Astrocyte (in vitro differentiated cells and primary cell): ENCODE data around the gene TCAF1. TPM values are rescaled to one million over a fixed set of nuclear protein-coding genes. Genes with fewer than 3 reads are reported as not detected.

Source experiments
- DNase-seq: peaks from one replicate; pipeline ENCODE4 v3.0.0-alpha.2; 2010; ENCODE audit warnings: low read depth
- FAIRE-seq: peaks from 2 replicates; lab custom pipeline; 2011; peaks lifted over from hg19 to GRCh38; lab: Jason Lieb, UNC
- H2AFZ ChIP-seq: 2 replicates; pipeline ENCODE4 v1.6.0; 2012; ENCODE audit warnings: low read depth, low read length, inconsistent platforms
- H3K27ac ChIP-seq: 2 replicates; pipeline ENCODE4 v1.5.1; 2011; ENCODE audit warnings: low read depth, low read length, inconsistent platforms
- H3K27me3 ChIP-seq: 2 replicates; pipeline ENCODE4 v1.6.0; 2011; ENCODE audit warnings: low read length, inconsistent platforms; ENCODE audit not compliant: insufficient read depth
- H3K36me3 ChIP-seq: 2 replicates; pipeline ENCODE4 v1.5.1; 2011; ENCODE audit warnings: low read length, inconsistent platforms; ENCODE audit not compliant: insufficient read depth
- H3K4me1 ChIP-seq: 2 replicates; pipeline ENCODE4 v1.5.1; 2011; ENCODE audit warnings: low read length, inconsistent platforms; ENCODE audit not compliant: insufficient read depth
- H3K4me2 ChIP-seq: 2 replicates; pipeline ENCODE4 v1.6.0; 2012; ENCODE audit warnings: low read length, inconsistent platforms
- H3K4me3 ChIP-seq: 2 replicates; pipeline ENCODE4 v1.5.1; 2011; ENCODE audit warnings: low read depth, mild to moderate bottlenecking, low read length, inconsistent platforms; ENCODE audit not compliant: insufficient read depth
- H3K79me2 ChIP-seq: 2 replicates; pipeline ENCODE4 v1.6.0; 2012; ENCODE audit warnings: mild to moderate bottlenecking, low read length, inconsistent platforms; ENCODE audit not compliant: insufficient read depth
- H3K9ac ChIP-seq: 2 replicates; pipeline ENCODE4 v1.6.0; 2012; ENCODE audit warnings: mild to moderate bottlenecking, low read length, inconsistent platforms
- H3K9me3 ChIP-seq: 2 replicates; pipeline ENCODE4 v1.5.1; 2012; ENCODE audit warnings: low read depth, mild to moderate bottlenecking, low read length, inconsistent platforms; ENCODE audit not compliant: insufficient read depth
- H4K20me1 ChIP-seq: 2 replicates; pipeline ENCODE4 v1.6.0; 2012; ENCODE audit warnings: low read length, inconsistent platforms; ENCODE audit not compliant: insufficient read depth
- H3K27ac Mint-ChIP-seq: one replicate; pipeline ENCODE4 v1.8.0; 2021; ENCODE audit warnings: mild to moderate bottlenecking, mixed read lengths; ENCODE audit not compliant: unreplicated experiment
- H3K27me3 Mint-ChIP-seq: one replicate; pipeline ENCODE4 v1.8.0; 2021; ENCODE audit warnings: low read depth, mixed read lengths; ENCODE audit not compliant: unreplicated experiment
- H3K36me3 Mint-ChIP-seq: one replicate; pipeline ENCODE4 v1.8.0; 2021; ENCODE audit warnings: low read depth, mixed read lengths; ENCODE audit not compliant: unreplicated experiment
- H3K4me1 Mint-ChIP-seq: one replicate; pipeline ENCODE4 v1.8.0; 2021; ENCODE audit warnings: low read depth, mixed read lengths; ENCODE audit not compliant: unreplicated experiment
- H3K4me3 Mint-ChIP-seq: one replicate; pipeline ENCODE4 v1.8.0; 2021; ENCODE audit warnings: mild to moderate bottlenecking, moderate library complexity, mixed read lengths; ENCODE audit not compliant: unreplicated experiment
- H3K9me3 Mint-ChIP-seq: one replicate; pipeline ENCODE4 v1.8.0; 2021; ENCODE audit warnings: mild to moderate bottlenecking, mixed read lengths; ENCODE audit not compliant: unreplicated experiment
- CTCF ChIP-seq: IDR thresholded peaks from 2 replicates; pipeline ENCODE4 v1.5.1; 2011; ENCODE audit warnings: low read depth, mild to moderate bottlenecking, inconsistent platforms, low read length, moderate library complexity; ENCODE audit not compliant: insufficient read depth
- EZH2 ChIP-seq: IDR thresholded peaks from 2 replicates; pipeline ENCODE4 v1.6.1; 2012; ENCODE audit warnings: mild to moderate bottlenecking, low read length, inconsistent platforms; ENCODE audit not compliant: insufficient read depth
- total RNA-seq: library from RNA; stranded (reverse); gene quantifications from 2 replicates; pipeline ENCODE4 v1.2.1, GENCODE V29; 2021

Gene TCAF1
- total RNA-seq, 1 donor from 2014 or later = 90.8 TPM

GRCh38 chr7:143914938-143915652 is 13.1 kb upstream of the TCAF1 start:
- Histone ChIP-seq H3K27me3 (no peaks in the 10 kb centered on the region), H3K9me3 (no peaks in the 10 kb centered on the region), H3K4me1 (no peaks in the 10 kb centered on the region), H3K4me2 (no peak overlapping the region), H4K20me1 (no peaks in the 10 kb centered on the region), H3K9ac (no peak overlapping the region), H3K79me2 (no peaks in the 10 kb centered on the region), H3K4me3 (no peak overlapping the region), H2AFZ (no peak overlapping the region), H3K36me3 (no peaks in the 10 kb centered on the region), H3K27ac (no peak overlapping the region)
- H3K27ac Mint-ChIP-seq = no peak overlapping the region
- no peaks in the 10 kb centered on the region for H3K27me3 Mint-ChIP-seq
- H3K4me1 Mint-ChIP-seq = peaks cover 10% of the 10 kb centered on the region
- H3K36me3 Mint-ChIP-seq = no peaks in the 10 kb centered on the region
- TF ChIP-seq EZH2 (no peak), CTCF (no peak)
- FAIRE-seq (no peak), DNase-seq (no peak)
- no peaks in the 10 kb centered on the region for H3K9me3 Mint-ChIP-seq
- H3K4me3 Mint-ChIP-seq = no peak overlapping the region

DNA sequence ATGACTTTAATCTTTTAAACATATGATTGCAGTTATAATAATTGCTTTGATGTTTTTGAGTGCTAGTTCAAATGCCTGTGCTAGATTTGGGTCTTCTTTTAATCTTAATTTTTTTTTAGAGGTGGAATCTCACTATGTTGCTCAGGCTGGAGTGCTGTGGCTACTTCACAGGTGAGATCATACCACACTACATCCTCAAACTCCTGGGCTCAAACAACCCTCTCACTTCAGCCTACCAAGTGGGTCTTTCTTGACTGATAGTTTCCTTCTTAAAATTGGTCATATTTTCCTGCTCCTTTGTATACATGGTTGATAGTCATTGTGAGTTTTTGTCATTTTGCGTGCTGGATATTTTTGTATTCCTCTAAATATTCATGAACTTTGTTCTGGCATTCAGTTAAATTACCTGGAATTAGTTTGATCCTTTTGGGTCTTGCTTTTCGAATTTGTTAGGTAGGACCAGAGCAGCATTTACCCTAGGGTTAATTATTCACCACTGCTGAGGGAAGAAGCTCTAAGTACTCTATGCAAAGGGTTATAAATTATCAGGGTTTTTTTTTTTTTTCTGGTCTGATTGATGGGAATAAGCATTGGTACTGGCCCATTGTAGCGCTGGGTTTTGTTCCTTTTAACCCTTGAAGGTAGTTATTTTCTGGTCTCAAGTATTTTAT is 12.1 kb upstream of the TCAF1 start:
- H3K27ac ChIP-seq = no peak overlapping the region
- no peaks in the 10 kb centered on the region for H3K4me1 ChIP-seq
- DNase-seq (no peak), FAIRE-seq (no peak)
- no peaks in the 10 kb centered on the region for H4K20me1 ChIP-seq
- H2AFZ ChIP-seq = no peak overlapping the region
- no peak overlapping the region for H3K4me3 ChIP-seq
- H3K9me3 ChIP-seq = no peaks in the 10 kb centered on the region
- peaks cover 10% of the 10 kb centered on the region for H3K4me1 Mint-ChIP-seq
- no peaks in the 10 kb centered on the region for H3K79me2 ChIP-seq
- no peaks in the 10 kb centered on the region for H3K36me3 Mint-ChIP-seq
- H3K36me3 ChIP-seq = no peaks in the 10 kb centered on the region
- H3K4me2 ChIP-seq = no peak overlapping the region
- H3K9me3 Mint-ChIP-seq = no peaks in the 10 kb centered on the region
- H3K27me3 Mint-ChIP-seq = no peaks in the 10 kb centered on the region
- no peak overlapping the region for H3K9ac ChIP-seq
- H3K4me3 Mint-ChIP-seq = no peak overlapping the region
- TF ChIP-seq EZH2 (no peak), CTCF (no peak)
- H3K27me3 ChIP-seq = no peaks in the 10 kb centered on the region
- H3K27ac Mint-ChIP-seq = no peak overlapping the region
